Mesodermal cell (in vitro differentiated cells): ENCODE measurements around the gene HDAC4.

Experiments used
- H3K27ac ChIP-seq: 2 replicates; pipeline ENCODE4 v1.7.0; 2013; ENCODE audit warnings: mild to moderate bottlenecking, low read depth, low read length, moderate library complexity; ENCODE audit not compliant: severe bottlenecking
- H3K36me3 ChIP-seq: 2 replicates; pipeline ENCODE4 v1.7.1; 2013; ENCODE audit warnings: mild to moderate bottlenecking, low read length, moderate library complexity; ENCODE audit not compliant: control insufficient read depth, insufficient read depth
- H3K4me1 ChIP-seq: one replicate; pipeline ENCODE4 v1.7.1; 2013; ENCODE audit warnings: mild to moderate bottlenecking, low read length; ENCODE audit not compliant: insufficient read depth, control insufficient read depth, poor library complexity, severe bottlenecking
- H3K4me3 ChIP-seq: 2 replicates; pipeline ENCODE4 v1.7.0; 2013; ENCODE audit warnings: low read length, control low read depth, mild to moderate bottlenecking; ENCODE audit not compliant: insufficient read depth, poor library complexity, severe bottlenecking; ENCODE audit errors: extremely low read depth
- H3K9me3 ChIP-seq: 2 replicates; pipeline ENCODE4 v1.7.1; 2013; ENCODE audit warnings: mild to moderate bottlenecking, low read length, moderate library complexity; ENCODE audit not compliant: control insufficient read depth
- WGBS, 2 experiments: methylation state at CpG; one replicate each; pipeline ENCODE4 v1.1.5; 2013; ENCODE audit warnings: missing lambda C conversion rate in 2 of 2; ENCODE audit not compliant: insufficient coverage in 2 of 2; 5-methylcytosine and 5-hydroxymethylcytosine counted together

The HDAC4 gene

DNA sequence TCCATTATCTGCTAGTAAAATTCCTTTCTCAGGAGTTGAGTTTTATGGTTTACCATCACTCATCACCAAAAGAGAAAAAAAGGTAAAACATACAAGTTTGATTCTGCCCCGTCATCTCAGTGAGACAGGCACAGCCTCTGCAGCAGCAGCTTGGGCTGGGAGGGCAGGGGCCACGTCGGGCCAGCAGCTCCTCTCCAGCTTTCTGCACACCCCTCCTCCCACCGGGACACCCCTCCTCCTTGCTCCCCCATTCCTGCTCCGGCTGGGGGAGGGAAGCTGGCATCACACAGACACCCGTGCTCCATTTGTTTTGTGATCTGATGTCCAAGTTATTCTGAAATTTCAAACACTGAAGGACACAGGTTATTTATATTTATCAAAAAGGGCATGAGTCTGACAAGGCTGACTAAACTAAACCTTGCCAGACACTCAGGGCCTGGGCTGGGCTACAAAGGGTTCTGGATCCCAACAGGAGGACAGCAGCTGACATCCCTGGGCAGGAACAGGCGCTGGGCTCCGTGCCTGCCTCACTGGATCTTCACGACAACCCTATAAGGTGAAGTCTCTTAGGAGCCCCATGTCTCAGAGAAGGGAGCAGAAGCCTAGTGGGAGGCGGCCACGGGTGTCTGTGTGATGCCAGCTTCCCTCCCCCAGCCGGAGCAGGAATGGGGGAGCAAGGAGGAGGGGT, 71.4 kb downstream of the HDAC4 start:
- Histone ChIP-seq H3K27ac (peak overlapping the region; percentile 71), H3K4me3 (no peak overlapping the region), H3K9me3 (no peaks in the 10 kb centered on the region), H3K36me3 (no peaks in the 10 kb centered on the region), H3K4me1 (peaks cover 24% of the 10 kb centered on the region)
- 82 to 95% methylated on average over 3 to 4 of the region's 12 CpGs for WGBS, 2 experiments

GRCh38 chr2:239328351-239329191, 72.2 kb downstream of the HDAC4 start:
- Histone ChIP-seq H3K36me3 (no peaks in the 10 kb centered on the region), H3K27ac (peak overlapping the region; percentile 71), H3K4me3 (no peak overlapping the region), H3K9me3 (no peaks in the 10 kb centered on the region), H3K4me1 (peaks cover 24% of the 10 kb centered on the region)
- WGBS, 2 experiments = 94 to 96% methylated on average over 16 to 17 of the region's 19 CpGs

- H3K9me3 ChIP-seq = no peaks in the 10 kb centered on the region
- H3K4me3 ChIP-seq = no peak overlapping the region
- H3K4me1 ChIP-seq = peaks cover 24% of the 10 kb centered on the region
- H3K36me3 ChIP-seq = no peaks in the 10 kb centered on the region
- H3K27ac ChIP-seq = peak overlapping the region; percentile 71
- WGBS, 2 experiments = 92 to 93% methylated on average over 10 to 13 of the region's 13 CpGs
These were observed 73.1 kb downstream of the HDAC4 start for GRCh38 chr2:239327536-239328350.

DNA sequence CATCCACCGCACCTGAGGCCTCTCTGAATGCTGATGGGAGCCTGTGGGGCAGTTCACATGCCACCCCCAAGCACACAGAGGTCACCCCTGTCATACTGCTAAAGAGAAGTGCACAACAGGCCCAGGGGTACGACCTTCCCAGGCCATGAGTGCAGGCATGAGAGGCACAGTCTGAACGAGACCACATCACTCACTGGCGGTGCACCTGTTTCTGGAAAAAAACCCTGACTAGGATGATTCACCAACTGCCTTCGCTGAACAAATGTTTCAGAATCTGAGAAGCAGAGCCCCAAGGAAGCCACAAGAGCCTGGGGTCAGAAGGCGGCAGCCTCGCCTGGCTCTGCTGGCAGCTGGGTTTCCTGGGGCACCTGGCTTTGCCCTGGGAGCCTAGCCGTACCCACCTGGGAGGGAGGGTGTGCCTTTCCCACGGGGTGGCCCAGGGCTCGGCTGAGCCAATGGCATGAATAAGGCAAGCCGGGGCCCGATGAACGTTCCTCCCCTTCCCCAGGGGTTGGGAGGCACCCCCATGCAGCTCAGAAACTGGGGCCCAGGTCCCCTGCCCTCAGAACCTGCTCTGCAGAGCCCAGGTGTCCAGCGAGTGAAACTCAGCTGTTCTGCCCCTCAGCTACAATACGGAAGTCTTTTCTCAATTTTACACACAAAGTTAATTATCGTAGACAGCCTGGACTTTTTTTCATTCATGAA, 73.8 kb downstream of the HDAC4 start:
- no peak overlapping the region for H3K27ac ChIP-seq

DNA sequence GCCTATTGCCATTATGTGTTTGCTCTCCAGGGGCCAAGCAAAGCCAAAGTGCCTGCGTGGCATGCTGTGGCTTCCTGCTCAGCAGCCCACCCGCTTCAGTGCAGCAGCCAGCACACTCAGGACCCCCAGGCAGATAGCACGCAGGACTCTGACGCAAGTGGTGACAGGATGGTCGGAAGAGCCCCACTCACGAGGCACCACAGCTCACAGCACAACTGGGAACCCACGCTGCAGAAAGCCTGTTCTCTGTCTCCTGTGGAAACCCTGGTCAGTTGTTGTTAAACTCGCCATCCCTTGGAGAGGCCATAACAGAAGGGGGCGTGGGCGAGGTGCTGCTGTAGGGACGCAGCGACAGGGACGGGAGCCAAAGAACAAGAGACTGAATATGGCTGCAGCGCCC, 76.4 kb downstream of the HDAC4 start:
- no peak overlapping the region for H3K4me3 ChIP-seq
- no peak overlapping the region for H3K27ac ChIP-seq
- H3K9me3 ChIP-seq = no peaks in the 10 kb centered on the region
- peaks cover 9% of the 10 kb centered on the region for H3K36me3 ChIP-seq
- peaks cover 17% of the 10 kb centered on the region for H3K4me1 ChIP-seq
- WGBS, 2 experiments = 80 to 87% methylated on average over 13 to 14 of the region's 14 CpGs

More for the DNA sequence above, 73.8 kb downstream of the HDAC4 start:
- Histone ChIP-seq H3K4me1 (peaks cover 24% of the 10 kb centered on the region), H3K4me3 (no peak overlapping the region), H3K9me3 (no peaks in the 10 kb centered on the region), H3K36me3 (peaks cover 3% of the 10 kb centered on the region)
- 91 to 95% methylated on average over 13 to 16 of the region's 16 CpGs for WGBS, 2 experiments

DNA sequence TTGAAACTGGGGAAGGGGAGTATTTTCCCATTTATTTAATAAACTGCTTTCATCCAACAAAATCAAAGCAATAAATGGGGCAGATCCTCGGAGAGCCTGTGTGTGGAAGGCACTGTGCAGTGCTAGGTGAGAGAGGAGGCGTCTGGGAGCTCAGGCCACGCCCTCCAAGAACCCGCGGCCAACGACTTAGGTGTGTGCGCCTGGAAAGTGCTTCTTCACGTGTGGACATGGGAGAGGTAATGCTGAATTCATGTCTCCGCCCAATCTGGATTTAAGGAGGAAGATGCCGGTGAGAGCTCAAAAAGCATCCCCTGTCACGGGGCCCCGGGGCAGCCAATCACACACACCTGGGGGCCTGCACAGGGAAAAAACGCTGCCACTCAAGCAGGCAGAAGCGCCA, 77.4 kb downstream of the HDAC4 start:
- H3K27ac ChIP-seq = no peak overlapping the region
- no peaks in the 10 kb centered on the region for H3K9me3 ChIP-seq
- H3K4me3 ChIP-seq = no peak overlapping the region
- peaks cover 7% of the 10 kb centered on the region for H3K4me1 ChIP-seq
- WGBS, 2 experiments = 93 to 94% methylated on average over 8 of the region's 14 CpGs
- peaks cover 9% of the 10 kb centered on the region for H3K36me3 ChIP-seq

- no peak overlapping the region for H3K4me3 ChIP-seq
- H3K4me1 ChIP-seq = no peaks in the 10 kb centered on the region
- no peak overlapping the region for H3K27ac ChIP-seq
- WGBS, 2 experiments = 95 to 97% methylated on average over 10 of the region's 14 CpGs
- H3K9me3 ChIP-seq = no peaks in the 10 kb centered on the region
- H3K36me3 ChIP-seq = peaks cover 9% of the 10 kb centered on the region
These were observed 78.3 kb downstream of the HDAC4 start for GRCh38 chr2:239322416-239323086.

DNA sequence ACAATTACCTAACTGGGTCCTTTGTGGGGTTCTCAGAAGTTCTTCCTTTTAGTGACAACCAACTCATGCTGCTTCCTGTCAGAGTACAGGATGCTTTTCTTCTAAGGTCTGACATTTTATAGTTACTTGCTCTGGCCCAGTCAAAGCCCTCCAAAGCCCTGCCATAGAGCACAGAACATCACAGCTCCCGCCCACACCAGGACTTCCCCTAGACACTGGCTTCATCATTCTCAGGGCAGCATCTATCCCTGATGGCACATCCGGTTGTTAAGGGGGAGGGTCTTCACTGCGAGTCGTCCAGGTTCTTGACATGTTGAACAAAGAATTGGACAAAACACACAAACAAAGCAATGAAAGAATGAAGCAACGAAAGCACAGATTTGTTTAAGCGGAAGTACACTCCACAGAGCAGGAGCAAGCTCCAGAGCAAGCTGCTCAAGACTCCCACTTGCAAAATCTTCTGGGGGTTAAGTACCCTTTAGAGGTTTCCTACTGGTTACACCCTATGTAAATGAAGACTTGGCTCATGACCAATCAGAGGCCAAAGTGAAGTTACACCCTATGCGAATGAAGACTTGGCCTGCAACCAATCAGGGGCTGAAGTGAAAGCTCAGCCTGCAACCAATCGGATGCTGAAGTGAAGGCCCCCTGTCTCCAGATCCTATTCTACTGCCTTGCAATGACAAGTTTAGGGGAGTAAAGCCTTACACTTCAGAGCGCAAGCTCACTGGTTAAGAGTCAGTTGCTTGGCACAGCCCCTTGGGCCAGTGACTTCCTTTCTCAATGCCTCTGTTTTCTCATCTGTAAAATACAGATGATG, 79.0 kb downstream of the HDAC4 start:
- H3K9me3 ChIP-seq = no peaks in the 10 kb centered on the region
- no peak overlapping the region for H3K27ac ChIP-seq
- H3K4me3 ChIP-seq = no peak overlapping the region
- H3K36me3 ChIP-seq = peaks cover 9% of the 10 kb centered on the region
- 93 to 98% methylated on average over 6 to 8 of the region's 9 CpGs for WGBS, 2 experiments
- H3K4me1 ChIP-seq = no peaks in the 10 kb centered on the region

DNA sequence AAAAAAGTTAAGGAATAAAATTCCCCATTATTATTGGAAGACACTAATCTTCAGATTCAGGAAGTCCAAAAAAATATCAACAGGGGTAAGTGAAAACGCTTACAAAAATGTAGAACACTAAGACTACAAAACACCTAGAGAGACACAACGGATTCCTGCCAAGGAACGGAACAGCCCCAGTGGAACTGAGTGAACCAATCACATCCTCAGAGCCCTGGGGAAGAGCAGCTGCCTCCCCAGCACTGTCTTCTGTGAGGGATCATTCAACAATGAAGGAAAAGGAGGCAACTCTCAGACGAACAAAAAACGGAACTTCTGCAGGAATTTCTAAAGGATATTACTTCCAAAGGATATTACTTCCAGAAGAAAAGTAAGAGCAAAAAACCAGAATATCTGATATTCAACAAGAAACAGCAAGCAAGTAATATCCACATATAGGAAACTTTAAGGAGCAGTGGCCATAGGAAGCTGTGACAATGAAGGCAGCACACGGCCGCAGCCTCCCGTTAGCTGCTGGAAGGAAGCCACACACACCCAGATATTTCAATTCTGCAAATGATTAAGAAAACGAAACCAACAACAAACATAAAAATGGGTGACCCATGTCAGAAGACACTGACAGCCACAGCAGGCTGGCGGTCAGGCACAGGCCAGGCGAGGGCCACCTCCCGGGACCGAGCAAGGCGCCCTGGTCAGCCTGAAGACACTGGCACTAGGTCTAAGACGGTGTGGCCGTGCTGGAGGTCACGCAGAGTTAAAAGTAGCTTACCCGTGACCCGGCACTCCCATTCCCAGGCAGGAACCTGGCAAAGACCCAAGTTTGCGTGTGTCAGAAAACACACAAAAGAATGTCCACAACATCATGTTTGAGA, 81.8 kb downstream of the HDAC4 start:
- no peaks in the 10 kb centered on the region for H3K4me1 ChIP-seq
- peak overlapping the region; percentile 29 for H3K27ac ChIP-seq
- no peak overlapping the region for H3K4me3 ChIP-seq

More for the DNA sequence above, 81.8 kb downstream of the HDAC4 start:
- 82 to 84% methylated on average over 16 of the region's 20 CpGs for WGBS, 2 experiments
- peaks cover 14% of the 10 kb centered on the region for H3K9me3 ChIP-seq
- peaks cover 9% of the 10 kb centered on the region for H3K36me3 ChIP-seq
